Activated CD4-positive, alpha-beta T cell treated with anti-CD3 and anti-CD28 coated beads, Interleukin-10, Interleukin-2, amounts not matched to agents 100 ng/mL and 50 ng/mL, durations not matched to agents 16 hours and 8 hours (primary cell): Measurements from ENCODE around the gene PXMP4.
"Not testable (repeated sequence)": the region's sequence is repeated elsewhere in the genome, so short reads cannot be mapped to it uniquely, and the experiment has no call there.

Source experiments
- DNase-seq: peaks from one replicate; pipeline ENCODE4 v3.0.0-alpha.2; 2020

Gene PXMP4

GRCh38 chr20:33719989-33720709, at the start of gene PXMP4:
Gene PXMP4, minus strand, starts transcription at chr20:33720310. Its CDS starts 103 bp downstream, at chr20:33720207.
- peak; percentile 97 for DNase-seq

- no peak for DNase-seq
Measured at GRCh38 chr20:33769043-33769442, 48.9 kb upstream of the PXMP4 start.

- DNase-seq, result no peak
Measured at GRCh38 chr20:33767777-33768138, 47.6 kb upstream of the PXMP4 start.

- no peak for DNase-seq
Measured at GRCh38 chr20:33766686-33767085, 46.6 kb upstream of the PXMP4 start.

GRCh38 chr20:33765592-33765991, 45.5 kb upstream of the PXMP4 start:
- no peak for DNase-seq

GRCh38 chr20:33765099-33765498, 45.0 kb upstream of the PXMP4 start:
- DNase-seq, result no peak

- no peak for DNase-seq
Measured at GRCh38 chr20:33761698-33762250, 41.7 kb upstream of the PXMP4 start.

GRCh38 chr20:33757458-33757857, 37.3 kb upstream of the PXMP4 start:
- DNase-seq, result no peak

- no peak for DNase-seq
Measured at GRCh38 chr20:33757046-33757445, 36.9 kb upstream of the PXMP4 start.

GRCh38 chr20:33755936-33756490, 35.9 kb upstream of the PXMP4 start:
- DNase-seq, result not testable (repeated sequence)

- no peak for DNase-seq
Measured at GRCh38 chr20:33753763-33754162, 33.7 kb upstream of the PXMP4 start.

- no peak for DNase-seq
Measured at GRCh38 chr20:33753143-33753542, 33.0 kb upstream of the PXMP4 start.

- DNase-seq, result no peak
Measured at GRCh38 chr20:33751775-33752174, 31.7 kb upstream of the PXMP4 start.

GRCh38 chr20:33746325-33746998, 26.4 kb upstream of the PXMP4 start:
- DNase-seq, result no peak

GRCh38 chr20:33744773-33745385, 24.8 kb upstream of the PXMP4 start:
- DNase-seq, result no peak

- DNase-seq, result no peak
Measured at GRCh38 chr20:33744181-33744580, 24.1 kb upstream of the PXMP4 start.

GRCh38 chr20:33740189-33740588, 20.1 kb upstream of the PXMP4 start:
- no peak for DNase-seq

GRCh38 chr20:33739493-33739892, 19.4 kb upstream of the PXMP4 start:
- DNase-seq, result no peak

- no peak for DNase-seq
Measured at GRCh38 chr20:33736962-33737361, 16.9 kb upstream of the PXMP4 start.

GRCh38 chr20:33733654-33734576, 13.8 kb upstream of the PXMP4 start:
- no peak for DNase-seq

GRCh38 chr20:33732166-33732970, 12.3 kb upstream of the PXMP4 start:
- peak; percentile 83 for DNase-seq
